Measurements from ENCODE around the gene SLC45A2. TPM values are rescaled to one million over a fixed set of nuclear protein-coding genes. Genes with fewer than 3 reads are reported as not detected.
A peak's percentile ranks its signal among the peaks of the same experiment; 100 is the strongest.

Gene SLC45A2
- total and polyA plus RNA-seq, 9 of the 15 experiments (the other 6 are each of a cell fraction or from before 2014, with no cell fraction given), result 0.03 to 0.29 (median 0.14) TPM; not detected in 4

- no peak for TF ChIP-seq IRF9 (tag; IDR thresholded peaks at IDR 0.05)
- peak; percentile 25; the same call in 1 of the 2 replicates for TF ChIP-seq ZBTB17 (CRISPR knock-in tag; IDR thresholded peaks at IDR 0.05)
- peak; percentile 82 for TF ChIP-seq SUPT5H (IDR thresholded peaks at IDR 0.05)
- TF ChIP-seq POLR2G (IDR thresholded peaks at IDR 0.05; ENCODE audit: low read depth, low read length), result peak; percentile 95
- TF ChIP-seq ZNF347 (CRISPR knock-in tag; IDR thresholded peaks at IDR 0.05; ENCODE audit: low read depth), result no peak
- TF ChIP-seq ZNF224 (CRISPR knock-in tag; IDR thresholded peaks at IDR 0.05), result no peak
- TF ChIP-seq USF1 (CRISPR knock-in tag; IDR thresholded peaks at IDR 0.05), result no peak
- TF ChIP-seq HOXB6 (CRISPR knock-in tag; IDR thresholded peaks at IDR 0.05; ENCODE audit: borderline replicate concordance), result no peak
- TF ChIP-seq SP1 (CRISPR knock-in tag; IDR thresholded peaks at IDR 0.05), result peak; percentile 69; the same call in 1 of the 2 replicates
- TF ChIP-seq TFAM (CRISPR knock-in tag; conservative IDR thresholded peaks at IDR 0.05), result no peak
- TF ChIP-seq E2F3 (CRISPR knock-in tag; IDR thresholded peaks at IDR 0.05), result no peak
- TF ChIP-seq ZNF511 (CRISPR knock-in tag; IDR thresholded peaks at IDR 0.05), result peak; percentile 87; the same call in 1 of the 2 replicates
- TF ChIP-seq ZNF76 (CRISPR knock-in tag; IDR thresholded peaks at IDR 0.05; ENCODE audit: borderline replicate concordance), result no peak
- TF ChIP-seq ETV6 (IDR thresholded peaks at IDR 0.05; ENCODE audit: borderline replicate concordance in 1 of 2, low read depth in 2 of 2, low read length in 1 of 2), result no peak; a peak in 1 of 4 replicates
- TF ChIP-seq ETV6 (CRISPR knock-in tag; IDR thresholded peaks at IDR 0.05; ENCODE audit: borderline replicate concordance), result peak; percentile 48; the same call in 1 of the 2 replicates
- peak; percentile 20; the same call in 1 of the 2 replicates for TF ChIP-seq CREB3L1 (IDR thresholded peaks at IDR 0.05; ENCODE audit: borderline replicate concordance, low read depth)
These were observed 23.4 kb upstream of the SLC45A2 start, which contains the start of gene AMACR (continued) for GRCh38 chr5:34007621-34008600.

Measured in K562 (cell line).